ENCODE results near the gene ACVR1C. TPM values are rescaled to one million over a fixed set of nuclear protein-coding genes. Genes with fewer than 3 reads are reported as not detected.

Gene ACVR1C
- total RNA-seq, 1 donor from 2014 or later, result 6.6 TPM

DNA sequence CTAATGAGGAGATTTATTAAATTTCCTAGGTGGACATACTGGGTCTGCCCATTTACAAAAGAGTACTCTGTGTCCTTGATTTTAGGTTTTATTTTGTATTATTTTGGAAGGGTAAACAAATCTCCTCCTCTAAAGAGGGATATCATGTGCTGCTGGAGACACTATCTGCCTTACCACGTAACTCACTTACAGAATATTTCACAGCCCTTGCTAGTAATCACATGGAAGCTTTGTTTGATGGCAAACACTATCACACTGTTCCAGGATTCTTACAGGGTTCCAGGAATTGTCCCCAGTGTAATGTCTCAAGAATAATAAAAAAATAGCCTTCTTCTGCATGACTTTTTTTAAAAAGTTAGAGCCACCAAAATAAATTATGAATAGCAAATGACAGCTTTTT is 29.2 kb upstream of the ACVR1C start:
- intact Hi-C loops (cut with DNase I), result no loop called here
- DNase-seq (ENCODE audit: extremely low spot score in 2 of 2), result no peak

DNA sequence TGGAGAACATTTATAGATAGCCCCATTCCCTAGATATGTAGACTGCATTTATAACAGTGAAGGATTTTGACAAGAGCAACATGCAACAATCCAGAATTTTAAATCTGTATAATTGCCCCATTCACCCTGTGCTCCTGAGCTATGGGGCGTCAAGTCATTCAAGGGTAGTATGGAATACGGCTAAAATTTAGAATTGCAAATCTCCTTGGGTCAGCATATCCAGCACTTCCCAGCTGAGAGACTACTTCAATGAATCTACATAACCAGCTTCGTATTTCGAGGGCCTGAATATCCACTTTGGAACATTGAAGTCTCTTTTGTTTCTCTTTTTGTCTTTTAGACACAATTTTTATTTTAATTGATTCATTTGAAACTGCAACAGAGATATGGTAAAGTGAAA is 28.4 kb upstream of the ACVR1C start:
- Histone ChIP-seq H3K4me3 (no peak overlapping the region), H3K9me3 (no peaks in the 10 kb centered on the region), H3K36me3 (no peaks in the 10 kb centered on the region), H3K27me3 (no peaks in the 10 kb centered on the region), H3K4me1 (no peaks in the 10 kb centered on the region), H3K27ac (no peak overlapping the region)
- TF ChIP-seq POLR2A (IDR thresholded peaks at IDR 0.05) (no peak), POLR2AphosphoS5 (IDR thresholded peaks at IDR 0.05; ENCODE audit: insufficient read depth in 1 of 2, low read depth in 1 of 2) (no peak)
- TF ChIP-seq, protein P1, sequence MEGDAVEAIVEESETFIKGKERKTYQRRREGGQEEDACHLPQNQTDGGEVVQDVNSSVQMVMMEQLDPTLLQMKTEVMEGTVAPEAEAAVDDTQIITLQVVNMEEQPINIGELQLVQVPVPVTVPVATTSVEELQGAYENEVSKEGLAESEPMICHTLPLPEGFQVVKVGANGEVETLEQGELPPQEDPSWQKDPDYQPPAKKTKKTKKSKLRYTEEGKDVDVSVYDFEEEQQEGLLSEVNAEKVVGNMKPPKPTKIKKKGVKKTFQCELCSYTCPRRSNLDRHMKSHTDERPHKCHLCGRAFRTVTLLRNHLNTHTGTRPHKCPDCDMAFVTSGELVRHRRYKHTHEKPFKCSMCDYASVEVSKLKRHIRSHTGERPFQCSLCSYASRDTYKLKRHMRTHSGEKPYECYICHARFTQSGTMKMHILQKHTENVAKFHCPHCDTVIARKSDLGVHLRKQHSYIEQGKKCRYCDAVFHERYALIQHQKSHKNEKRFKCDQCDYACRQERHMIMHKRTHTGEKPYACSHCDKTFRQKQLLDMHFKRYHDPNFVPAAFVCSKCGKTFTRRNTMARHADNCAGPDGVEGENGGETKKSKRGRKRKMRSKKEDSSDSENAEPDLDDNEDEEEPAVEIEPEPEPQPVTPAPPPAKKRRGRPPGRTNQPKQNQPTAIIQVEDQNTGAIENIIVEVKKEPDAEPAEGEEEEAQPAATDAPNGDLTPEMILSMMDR (IDR thresholded peaks at IDR 0.05), result no peak
- no peak for DNase-seq (ENCODE audit: extremely low spot score in 2 of 2)
- intact Hi-C loops (cut with DNase I), result no loop called here

More for the DNA sequence above, 29.2 kb upstream of the ACVR1C start:
- Histone ChIP-seq H3K27me3 (no peaks in the 10 kb centered on the region), H3K27ac (no peak overlapping the region), H3K4me3 (no peak overlapping the region), H3K9me3 (no peaks in the 10 kb centered on the region), H3K36me3 (no peaks in the 10 kb centered on the region), H3K4me1 (no peaks in the 10 kb centered on the region)
- no peak for TF ChIP-seq POLR2AphosphoS5 (IDR thresholded peaks at IDR 0.05; ENCODE audit: insufficient read depth in 1 of 2, low read depth in 1 of 2)
- TF ChIP-seq, protein P1 (IDR thresholded peaks at IDR 0.05), result no peak
- TF ChIP-seq POLR2A (IDR thresholded peaks at IDR 0.05), result no peak

DNA sequence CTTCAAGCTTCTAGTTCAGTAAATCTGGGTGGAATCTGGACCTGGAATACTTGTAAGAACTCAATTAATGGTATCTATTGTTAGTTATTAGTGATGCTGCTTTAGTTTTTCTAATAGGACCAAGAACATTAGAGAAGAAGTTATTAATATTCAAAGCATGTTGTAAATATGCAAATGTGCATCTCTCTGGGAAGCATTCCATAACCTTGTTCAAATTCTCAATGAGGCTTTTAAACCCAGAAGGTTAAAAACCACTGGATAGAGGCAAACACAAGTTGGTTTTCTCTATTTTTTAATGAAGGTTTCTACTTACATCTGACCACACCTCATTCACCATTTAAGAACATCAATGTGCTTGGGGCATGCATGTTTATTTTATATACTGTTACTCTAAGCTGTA is 16.1 kb upstream of the ACVR1C start:
- Histone ChIP-seq H3K4me1 (no peaks in the 10 kb centered on the region), H3K4me3 (no peak overlapping the region)
- intact Hi-C loops (cut with DNase I), result no loop called here

DNA sequence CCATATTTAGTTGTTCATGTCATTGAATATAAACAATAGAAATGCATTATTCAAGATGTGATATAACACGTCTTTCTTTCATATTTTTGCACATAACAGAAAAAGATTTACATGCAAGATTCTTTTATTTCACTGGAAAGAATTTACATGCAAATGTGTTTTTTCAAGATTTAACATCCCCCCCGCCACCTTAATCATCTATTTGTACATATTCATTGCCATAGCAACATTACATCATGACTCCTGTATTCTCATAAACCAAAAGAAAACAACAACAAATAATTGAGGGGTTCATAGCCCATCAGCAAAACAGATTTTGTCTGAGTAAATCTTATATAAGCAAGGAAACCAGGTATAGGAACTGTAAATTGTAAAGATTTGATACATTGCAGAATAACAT is 3.2 kb upstream of the ACVR1C start:
- TF ChIP-seq, protein P1 (IDR thresholded peaks at IDR 0.05), result no peak
- TF ChIP-seq POLR2A (IDR thresholded peaks at IDR 0.05), result no peak
- TF ChIP-seq POLR2AphosphoS5 (IDR thresholded peaks at IDR 0.05; ENCODE audit: insufficient read depth in 1 of 2, low read depth in 1 of 2), result no peak

More for the DNA sequence above, 16.1 kb upstream of the ACVR1C start:
- no peak for DNase-seq (ENCODE audit: extremely low spot score in 2 of 2)
- Histone ChIP-seq H3K9me3 (no peaks in the 10 kb centered on the region), H3K27me3 (no peaks in the 10 kb centered on the region), H3K36me3 (no peaks in the 10 kb centered on the region), H3K27ac (no peak overlapping the region)
- TF ChIP-seq POLR2A (IDR thresholded peaks at IDR 0.05) (no peak), POLR2AphosphoS5 (IDR thresholded peaks at IDR 0.05; ENCODE audit: insufficient read depth in 1 of 2, low read depth in 1 of 2) (no peak)
- TF ChIP-seq, protein P1 (IDR thresholded peaks at IDR 0.05), result no peak

DNA sequence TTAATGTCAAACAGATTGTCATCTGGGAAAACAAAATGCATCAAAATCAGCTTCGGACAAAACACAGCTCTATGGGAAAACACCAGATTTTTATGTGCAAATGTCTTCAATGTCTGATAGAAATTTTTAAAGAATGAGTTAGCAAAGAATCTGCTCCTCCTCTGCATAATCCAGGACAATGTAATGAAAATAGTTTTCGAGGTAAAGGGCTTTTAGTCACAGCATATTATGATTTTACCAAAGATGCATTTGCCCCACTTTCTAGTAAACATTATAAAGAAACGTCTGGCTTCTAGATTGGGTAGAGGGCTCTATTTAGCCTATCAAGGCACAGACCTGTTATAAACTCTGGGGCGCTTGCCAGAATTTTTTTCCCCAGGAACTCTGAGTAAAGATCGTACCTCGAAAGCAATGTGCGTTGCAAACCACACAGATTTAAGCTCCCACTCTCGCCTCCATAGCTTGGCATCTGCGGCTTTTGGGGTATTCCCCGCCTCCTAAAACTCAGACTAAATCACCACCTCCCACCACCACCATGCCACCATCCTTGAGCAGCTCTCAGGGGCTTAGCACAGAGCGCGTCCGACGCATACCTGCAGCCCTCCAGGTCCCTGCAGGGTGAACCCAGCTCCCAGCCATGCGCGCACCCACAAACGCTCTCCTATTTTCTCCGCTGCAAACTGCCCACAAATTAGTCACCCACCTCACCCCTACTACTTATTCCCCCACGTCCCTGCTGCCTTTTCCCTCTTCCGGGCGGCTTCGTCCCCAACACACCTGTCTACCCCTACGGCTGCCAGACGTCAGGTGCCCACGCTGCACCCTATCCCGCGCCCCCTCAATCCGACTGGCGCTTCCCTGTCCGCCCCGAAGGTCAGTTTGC is 829 bp downstream of the ACVR1C start:
- Histone ChIP-seq H3K27ac (no peak overlapping the region), H3K9me3 (no peaks in the 10 kb centered on the region), H3K4me1 (peaks cover 17% of the 10 kb centered on the region), H3K36me3 (no peaks in the 10 kb centered on the region), H3K4me3 (peak overlapping the region; percentile 48 to 76), H3K27me3 (no peaks in the 10 kb centered on the region)
- DNase-seq (ENCODE audit: extremely low spot score in 2 of 2), result no peak
- intact Hi-C loops (cut with DNase I), result loop anchor here (5.0 kb wide), 1 partner anchor 1086 kb away; no protein-coding TSS in a partner anchor
- TF ChIP-seq POLR2A (IDR thresholded peaks at IDR 0.05) (no peak), POLR2AphosphoS5 (IDR thresholded peaks at IDR 0.05; ENCODE audit: insufficient read depth in 1 of 2, low read depth in 1 of 2) (no peak)
- TF ChIP-seq, protein P1 (IDR thresholded peaks at IDR 0.05), result no peak

More for the DNA sequence above, 3.2 kb upstream of the ACVR1C start:
- H3K27ac ChIP-seq, result no peak overlapping the region
- no peak overlapping the region for H3K4me3 ChIP-seq
- H3K36me3 ChIP-seq, result no peaks in the 10 kb centered on the region
- DNase-seq (ENCODE audit: extremely low spot score in 2 of 2), result no peak
- no peaks in the 10 kb centered on the region for H3K9me3 ChIP-seq
- no peaks in the 10 kb centered on the region for H3K27me3 ChIP-seq
- H3K4me1 ChIP-seq, result peaks cover 17% of the 10 kb centered on the region
- intact Hi-C loops (cut with DNase I), result no loop called here
